GM21367 (cell line): ENCODE data around the gene PODXL2.

ENCODE experiments used
- ATAC-seq: cut with Tn5 transposase; IDR thresholded peaks from one replicate; pipeline ENCODE4 v1.9.1; 2021; ENCODE audit not compliant: unreplicated experiment

PODXL2 gene

DNA sequence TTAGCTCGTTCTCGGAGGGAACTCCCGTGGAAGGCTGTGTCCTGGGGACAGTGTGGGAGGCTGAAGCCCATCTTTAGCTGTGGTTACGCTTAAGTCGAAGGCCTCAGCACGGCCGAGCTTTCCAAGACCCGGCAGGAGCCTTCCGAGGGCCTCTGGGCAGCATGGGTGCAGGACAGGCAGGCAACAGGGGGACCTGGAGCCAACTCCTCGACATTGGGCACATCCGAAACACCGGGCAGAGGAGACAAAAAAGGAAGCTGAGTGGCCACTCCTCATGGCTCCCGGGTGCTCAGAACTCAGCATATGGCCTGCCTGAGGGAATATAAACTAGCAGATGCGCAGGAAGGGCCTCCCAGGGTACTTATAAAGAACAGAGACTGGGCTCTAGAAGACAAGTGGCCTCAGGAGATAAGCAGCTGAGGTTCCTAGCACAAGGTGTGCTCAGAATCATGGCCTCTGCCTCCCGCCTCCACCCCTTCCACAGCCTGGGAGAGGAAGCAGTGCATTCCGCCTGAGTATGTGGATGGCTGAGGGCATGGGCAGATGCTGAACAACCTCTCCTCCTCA, 77.9 kb downstream of the PODXL2 start:
- no peak for ATAC-seq

- ATAC-seq: no peak
These were observed 78.9 kb downstream of the PODXL2 start for GRCh38 chr3:127707851-127708411.

DNA sequence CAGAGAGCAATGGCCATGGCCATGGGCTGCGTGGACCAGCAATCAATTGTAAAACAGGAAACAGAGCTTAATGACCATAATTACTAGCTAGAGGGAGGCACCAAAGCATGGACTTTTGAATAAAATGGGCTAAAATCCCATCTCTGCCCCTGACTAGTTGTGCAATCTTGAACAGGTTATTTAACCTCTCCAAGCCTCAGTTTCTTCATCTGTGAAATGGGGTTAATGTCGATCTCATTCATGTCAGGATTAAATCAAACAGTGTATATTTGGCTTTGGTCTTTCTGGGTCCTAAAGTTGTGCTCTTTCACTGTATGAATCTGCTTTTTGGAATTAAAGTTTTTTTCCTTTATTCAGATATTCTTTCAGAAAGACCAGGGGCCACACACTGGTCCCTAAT, 79.9 kb downstream of the PODXL2 start:
- ATAC-seq: no peak

- no peak for ATAC-seq
These were observed 80.5 kb downstream of the PODXL2 start for GRCh38 chr3:127709320-127710060.

- ATAC-seq: no peak
These were observed 81.4 kb downstream of the PODXL2 start for GRCh38 chr3:127710155-127710941.

DNA sequence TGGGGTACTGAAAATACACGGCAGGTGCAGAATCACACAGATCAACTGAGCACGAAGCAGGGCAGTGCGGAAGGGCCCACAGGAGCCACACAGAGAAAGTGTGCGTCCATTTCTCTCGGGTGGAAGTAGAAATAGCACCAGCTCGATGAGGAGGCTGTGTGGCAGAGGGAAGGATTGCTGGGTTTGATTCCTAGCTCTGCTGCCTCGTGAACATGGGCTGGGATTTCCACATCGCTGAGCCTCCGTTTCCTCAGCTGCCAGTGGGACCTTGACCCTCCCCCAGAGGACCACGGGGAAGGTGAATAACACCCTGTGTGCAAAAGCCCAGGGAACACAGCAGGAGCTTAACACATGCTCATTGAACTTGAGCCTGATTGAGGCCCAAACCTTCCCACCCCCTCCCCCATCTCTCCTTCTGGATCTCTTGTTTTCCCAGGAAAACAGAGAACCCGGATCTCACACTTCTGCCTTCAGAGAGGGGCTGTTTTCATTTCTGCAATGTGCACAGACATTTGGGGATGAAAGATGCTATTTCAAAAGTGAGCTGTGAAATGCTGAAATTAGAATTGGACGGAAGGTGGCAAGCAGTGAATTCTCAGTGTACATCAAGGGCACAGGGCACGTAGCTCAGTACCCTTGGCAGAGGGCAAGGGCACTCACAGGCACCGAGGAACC, 82.2 kb downstream of the PODXL2 start:
- ATAC-seq: no peak

GRCh38 chr3:127711896-127712295, 82.9 kb downstream of the PODXL2 start:
- ATAC-seq: no peak

DNA sequence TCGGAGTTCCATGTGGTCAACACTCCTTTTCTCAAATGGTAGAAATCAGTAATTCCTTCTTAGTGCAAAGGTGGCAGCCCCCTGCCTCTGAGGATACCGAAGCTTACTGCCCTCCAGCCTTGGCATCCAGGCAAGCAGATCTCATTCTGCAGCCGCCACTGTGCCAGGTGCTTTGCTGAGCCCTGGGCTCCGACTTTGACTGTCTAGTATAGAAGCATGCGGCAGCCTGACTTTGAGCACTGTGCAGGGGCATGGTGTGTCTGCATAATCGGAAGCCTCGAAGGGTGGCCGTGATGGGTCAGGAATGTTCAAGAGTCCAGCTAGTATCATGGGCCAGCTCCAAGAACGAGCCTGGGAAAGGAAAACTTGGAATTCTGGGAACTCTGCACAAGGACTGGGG, 83.5 kb downstream of the PODXL2 start:
- no peak for ATAC-seq

DNA sequence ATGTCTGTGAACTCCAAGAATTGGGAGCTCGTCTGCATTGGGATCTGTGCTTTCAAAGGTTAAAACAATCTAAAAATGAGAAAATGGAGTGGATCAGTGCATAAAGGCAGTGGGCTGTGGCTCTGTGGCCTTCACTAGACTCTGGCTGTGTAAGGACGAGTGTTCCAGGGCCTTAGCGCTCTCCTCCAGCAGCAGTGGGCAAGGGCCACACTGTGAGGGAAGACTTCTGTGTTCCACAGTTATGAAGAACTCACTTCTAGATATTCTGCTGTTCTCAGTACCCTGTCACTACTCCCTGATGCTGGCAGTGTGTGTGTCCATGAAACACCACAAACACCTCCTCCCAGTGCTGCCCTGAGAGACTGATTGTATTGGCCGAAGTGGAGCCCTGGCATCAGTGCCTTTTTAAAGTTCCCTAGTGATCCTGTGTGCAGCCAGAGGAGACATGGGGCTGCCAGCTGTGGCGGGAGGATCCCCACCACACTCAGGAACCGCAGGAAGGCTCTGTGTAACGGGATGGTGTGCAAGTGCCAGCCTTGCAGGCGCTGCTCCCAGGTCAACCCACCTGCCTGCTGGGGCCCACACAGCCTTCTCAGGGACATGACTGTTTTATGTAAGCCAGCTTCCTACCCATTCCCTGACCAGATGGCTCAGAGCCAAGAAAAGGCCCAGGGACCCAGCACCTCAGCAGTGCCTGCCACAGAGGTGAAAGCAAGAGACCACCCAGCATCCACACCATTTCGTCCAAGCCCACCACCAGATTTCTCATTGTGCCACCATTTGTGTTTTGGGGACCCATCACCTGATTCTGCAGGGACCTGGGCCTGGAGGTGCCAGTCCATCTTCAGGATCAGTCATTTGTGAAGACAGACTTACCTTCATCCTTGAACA, 84.1 kb downstream of the PODXL2 start:
- ATAC-seq: no peak

- no peak for ATAC-seq
These were observed 85.2 kb downstream of the PODXL2 start for GRCh38 chr3:127714125-127714571.

- no peak for ATAC-seq
These were observed 85.9 kb downstream of the PODXL2 start for GRCh38 chr3:127714866-127715265.

DNA sequence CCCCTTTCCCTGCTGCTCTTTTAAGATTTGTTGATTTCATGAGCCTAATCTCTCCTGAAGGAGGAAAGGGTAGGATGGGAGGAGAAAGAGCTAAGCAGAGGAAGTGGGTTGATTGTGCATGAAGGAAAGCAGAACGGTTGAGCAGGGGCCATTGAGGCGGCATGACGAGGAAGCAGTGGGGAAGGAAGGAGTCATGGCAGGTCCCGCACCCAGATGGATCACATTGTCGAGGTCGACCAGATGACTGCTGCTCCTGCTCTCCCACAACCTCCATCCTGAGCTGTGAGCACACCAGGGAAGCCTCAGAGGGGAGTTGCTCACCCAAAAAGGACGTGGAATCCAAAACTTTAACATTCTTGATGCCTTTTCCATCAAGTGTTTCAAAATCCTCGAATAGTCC, 86.5 kb downstream of the PODXL2 start:
- no peak for ATAC-seq

- no peak for ATAC-seq
These were observed 87.4 kb downstream of the PODXL2 start for GRCh38 chr3:127716384-127716783.

DNA sequence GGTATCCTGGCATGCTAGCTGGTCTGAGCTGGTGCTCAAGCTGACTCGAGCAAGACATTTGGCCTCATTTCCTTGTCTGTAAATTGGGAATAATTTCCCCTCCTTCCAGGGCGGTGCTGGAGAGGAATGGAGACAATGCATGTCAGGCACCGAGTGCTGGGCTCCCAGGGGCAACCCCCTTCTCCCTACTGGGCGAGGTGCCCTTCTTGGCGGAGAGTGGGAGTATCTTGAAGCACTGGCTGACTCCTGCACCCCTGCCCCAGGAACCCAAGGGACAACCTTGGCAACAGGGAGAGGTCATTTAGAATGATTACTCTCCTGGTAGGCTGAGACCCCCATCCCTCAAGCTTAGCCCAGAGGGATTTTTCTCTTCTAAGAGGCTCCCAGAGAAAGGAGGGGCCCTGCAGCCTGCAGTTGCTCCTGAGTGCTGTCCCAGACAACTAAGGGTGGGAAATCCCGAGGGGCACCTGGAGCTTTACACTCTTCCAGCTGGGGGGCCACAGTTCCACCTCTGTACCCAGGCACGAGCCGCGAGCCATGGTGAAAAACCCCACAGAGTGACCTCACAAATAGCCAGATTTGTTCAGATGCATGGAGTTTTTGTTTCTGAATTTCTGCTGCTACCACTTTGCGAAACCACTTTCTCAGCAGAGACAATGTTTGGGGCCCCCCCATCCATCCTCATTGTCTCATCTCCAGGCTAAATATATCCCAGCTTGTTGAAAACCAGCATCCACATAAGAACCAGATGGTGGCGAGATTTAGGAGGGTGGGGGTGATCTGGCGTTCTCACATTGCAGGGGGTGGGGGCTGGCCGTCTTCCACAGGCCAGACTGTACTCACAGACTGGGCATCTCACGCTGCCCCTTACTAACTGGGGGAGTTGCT, 88.6 kb downstream of the PODXL2 start:
- ATAC-seq: no peak

- no peak for ATAC-seq
These were observed 89.4 kb downstream of the PODXL2 start for GRCh38 chr3:127718245-127718915.

DNA sequence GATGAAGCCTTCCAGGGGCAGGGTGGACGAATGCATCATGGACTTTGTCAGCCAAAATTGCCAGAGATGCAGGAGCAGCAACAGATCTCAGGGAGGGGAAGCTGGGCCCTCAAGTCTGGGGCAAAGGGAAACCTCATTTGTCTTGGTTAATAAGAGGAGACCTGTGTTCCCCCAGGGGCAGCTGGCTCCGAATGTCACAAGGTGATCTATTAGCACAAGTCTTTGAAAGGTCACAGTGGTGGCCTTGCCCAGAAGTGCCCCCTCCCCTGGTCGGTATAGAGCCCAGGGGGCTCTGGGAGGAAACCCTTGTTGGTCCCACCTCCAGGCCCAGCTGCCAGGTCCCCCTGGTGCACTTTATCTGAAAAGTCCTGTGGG, 89.9 kb downstream of the PODXL2 start:
- ATAC-seq: no peak

- no peak for ATAC-seq
These were observed 90.4 kb downstream of the PODXL2 start for GRCh38 chr3:127719369-127719768.

GRCh38 chr3:127720161-127720823, 91.3 kb downstream of the PODXL2 start:
- no peak for ATAC-seq
